OCI-LY7 (cell line): ENCODE data around the gene MAB21L2. TPM values are rescaled to one million over a fixed set of nuclear protein-coding genes. Genes with fewer than 3 reads are reported as not detected.

Experiments used
- BruUV-seq: library from RNA; stranded (reverse); fragments of 400-500 nt; replicated peaks from 2 replicates; lab custom pipeline; 2021; lab: Mats Ljungman, UMichigan
- CTCF ChIA-PET: fragments of 300-600 bp; sonication (Branson Sonifier 250); formaldehyde crosslinking; loops from one replicate; lab custom pipeline; 2022; ENCODE audit warnings: antibody characterized with exemption; ENCODE audit not compliant: unreplicated experiment; lab: Charles Lee
- POLR2A ChIA-PET: fragments of 300-600 bp; sonication (Branson Sonifier 250); formaldehyde crosslinking; loops from one replicate; lab custom pipeline; 2022; ENCODE audit warnings: antibody characterized with exemption; lab: Charles Lee
- DNase-seq: peaks from one replicate; pipeline ENCODE4 v3.0.0-alpha.2; 2015; ENCODE audit warnings: low spot score
- H2AFZ ChIP-seq: fragments of 200-600 bp; sonication (generic), shearing (Covaris generic); 2 replicates; pipeline ENCODE4 v1.6.1; 2014; ENCODE audit warnings: mild to moderate bottlenecking, antibody characterized with exemption, low read length, moderate library complexity
- H3K27ac ChIP-seq: fragments of 200-600 bp; sonication (generic); 2 replicates; pipeline ENCODE4 v1.5.1; 2014; ENCODE audit warnings: mixed run types, low read depth, mild to moderate bottlenecking, moderate library complexity, low read length, inconsistent platforms; ENCODE audit not compliant: poor library complexity, severe bottlenecking
- H3K36me3 ChIP-seq: fragments of 200-600 bp; sonication (generic); 2 replicates; pipeline ENCODE4 v1.6.1; 2014; ENCODE audit warnings: mild to moderate bottlenecking, antibody characterized with exemption, low read length, moderate library complexity, mixed read lengths; ENCODE audit not compliant: insufficient read depth
- H3K4me1 ChIP-seq: fragments of 200-600 bp; sonication (generic); 2 replicates; pipeline ENCODE4 v1.5.1; 2014; ENCODE audit warnings: mild to moderate bottlenecking, low read length; ENCODE audit not compliant: insufficient read depth, poor library complexity, severe bottlenecking
- H3K4me2 ChIP-seq: fragments of 200-600 bp; sonication (generic); 2 replicates; pipeline ENCODE4 v1.6.1; 2014; ENCODE audit warnings: mild to moderate bottlenecking, low read length
- H3K4me3 ChIP-seq: fragments of 200-600 bp; sonication (generic); 2 replicates; pipeline ENCODE4 v1.5.1; 2014; ENCODE audit warnings: mild to moderate bottlenecking, low read depth, low read length; ENCODE audit not compliant: poor library complexity, severe bottlenecking
- H3K79me2 ChIP-seq: fragments of 200-600 bp; sonication (generic); 2 replicates; pipeline ENCODE4 v1.6.1; 2016; ENCODE audit warnings: low read depth, mild to moderate bottlenecking, low read length, moderate library complexity, mixed read lengths; ENCODE audit not compliant: insufficient read depth
- H3K9me2 ChIP-seq: fragments of 200-600 bp; sonication (generic); 2 replicates; pipeline ENCODE4 v1.6.1; 2016; ENCODE audit warnings: mild to moderate bottlenecking, low read length, mixed read lengths; ENCODE audit not compliant: insufficient read depth
- H3K9me3 ChIP-seq: fragments of 200-600 bp; sonication (generic); 2 replicates; pipeline ENCODE4 v1.6.1; 2014; ENCODE audit warnings: mild to moderate bottlenecking, mixed run types, low read length, mixed read lengths
- H4K20me1 ChIP-seq: fragments of 200-600 bp; sonication (generic); 2 replicates; pipeline ENCODE4 v1.6.1; 2014; ENCODE audit warnings: mild to moderate bottlenecking, antibody characterized with exemption, low read length, moderate library complexity, mixed read lengths; ENCODE audit not compliant: insufficient read depth
- CTCF ChIP-seq: fragments of 200-600 bp; sonication (generic); conservative IDR thresholded peaks from 2 replicates; pipeline ENCODE4 v1.5.1; 2014; ENCODE audit warnings: mild to moderate bottlenecking, antibody characterized with exemption, low read length, moderate library complexity, mixed read lengths
- EZH2phosphoT487 ChIP-seq: fragments of 200-600 bp; sonication (generic); IDR thresholded peaks from 2 replicates; pipeline ENCODE4 v1.6.1; 2018; ENCODE audit warnings: low read depth, borderline replicate concordance, mild to moderate bottlenecking, mixed run types, antibody characterized with exemption, low read length, moderate library complexity, mixed read lengths
- intact Hi-C: fragments of 100-400 bp; cut with micrococcal nuclease; formaldehyde crosslinking; loops from one replicate; pipeline ENCODE4 v1.10.0; 2022; ENCODE audit not compliant: unreplicated experiment
- total RNA-seq, 2 experiments: library from RNA; depleted of rRNA in 1 of 2; stranded (reverse); fragments of >200 nt in 1 of 2; shearing (Covaris generic) in 1 of 2; gene quantifications; 2 replicates each; pipeline ENCODE4 v1.2.3, GENCODE V29; 2014 to 2022

Gene MAB21L2
- total RNA-seq, 2 experiments from 2014 or later, result not detected

- BruUV-seq, result no TSS peak
Measured at GRCh38 chr4:150569998-150570535, 11.9 kb upstream of the MAB21L2 start.

GRCh38 chr4:150570862-150571261 is 11.1 kb upstream of the MAB21L2 start:
- Histone ChIP-seq H3K27ac (no peak overlapping the region), H3K4me3 (no peak overlapping the region), H3K36me3 (no peaks in the 10 kb centered on the region), H3K79me2 (no peaks in the 10 kb centered on the region), H3K4me1 (no peaks in the 10 kb centered on the region), H3K9me3 (no peaks in the 10 kb centered on the region), H4K20me1 (peaks cover 6% of the 10 kb centered on the region; the same call in 1 of the 2 replicates), H3K4me2 (no peak overlapping the region), H2AFZ (no peak overlapping the region), H3K9me2 (no peaks in the 10 kb centered on the region)
- no peak for DNase-seq
- no TSS peak for BruUV-seq
- ChIA-PET POLR2A (no interaction called here), CTCF (no interaction called here)
- intact Hi-C loops, result no loop called here
- TF ChIP-seq CTCF, result no peak
- no peak for TF ChIP-seq EZH2phosphoT487

More at GRCh38 chr4:150569998-150570535, 11.9 kb upstream of the MAB21L2 start:
- H3K4me2 ChIP-seq, result no peak overlapping the region
- no peaks in the 10 kb centered on the region for H3K9me2 ChIP-seq
- no peak for DNase-seq
- POLR2A ChIA-PET, result no interaction called here
- H3K9me3 ChIP-seq, result no peaks in the 10 kb centered on the region
- no peaks in the 10 kb centered on the region for H3K4me1 ChIP-seq
- peaks cover 6% of the 10 kb centered on the region; the same call in 1 of the 2 replicates for H4K20me1 ChIP-seq
- intact Hi-C loops, result no loop called here
- no peaks in the 10 kb centered on the region for H3K36me3 ChIP-seq
- H3K27ac ChIP-seq, result no peak overlapping the region
- CTCF ChIA-PET, result no interaction called here
- H3K79me2 ChIP-seq, result no peaks in the 10 kb centered on the region
- no peak overlapping the region for H2AFZ ChIP-seq
- TF ChIP-seq CTCF (no peak), EZH2phosphoT487 (no peak)
- no peak overlapping the region for H3K4me3 ChIP-seq

- ChIA-PET CTCF (no interaction called here), POLR2A (interaction anchor here (0.9 to 1.3 kb wide), 2 partner anchors 16 to 32 kb away, joined by 3 read pairs; no protein-coding TSS in a partner anchor)
- no peaks in the 10 kb centered on the region for H3K9me2 ChIP-seq
- DNase-seq, result no peak
- no peaks in the 10 kb centered on the region for H3K36me3 ChIP-seq
- no peak overlapping the region for H3K4me2 ChIP-seq
- no peak overlapping the region for H3K4me3 ChIP-seq
- no peaks in the 10 kb centered on the region for H3K9me3 ChIP-seq
- no peaks in the 10 kb centered on the region for H3K4me1 ChIP-seq
- BruUV-seq, result no TSS peak
- H4K20me1 ChIP-seq, result peaks cover 6% of the 10 kb centered on the region; the same call in 1 of the 2 replicates
- H2AFZ ChIP-seq, result no peak overlapping the region
- H3K79me2 ChIP-seq, result no peaks in the 10 kb centered on the region
- TF ChIP-seq CTCF (no peak), EZH2phosphoT487 (no peak)
- intact Hi-C loops, result no loop called here
- no peak overlapping the region for H3K27ac ChIP-seq
Measured at GRCh38 chr4:150572704-150573504, 9.0 kb upstream of the MAB21L2 start.
